Measurements from ENCODE around the gene KIF12.

KIF12 gene

DNA sequence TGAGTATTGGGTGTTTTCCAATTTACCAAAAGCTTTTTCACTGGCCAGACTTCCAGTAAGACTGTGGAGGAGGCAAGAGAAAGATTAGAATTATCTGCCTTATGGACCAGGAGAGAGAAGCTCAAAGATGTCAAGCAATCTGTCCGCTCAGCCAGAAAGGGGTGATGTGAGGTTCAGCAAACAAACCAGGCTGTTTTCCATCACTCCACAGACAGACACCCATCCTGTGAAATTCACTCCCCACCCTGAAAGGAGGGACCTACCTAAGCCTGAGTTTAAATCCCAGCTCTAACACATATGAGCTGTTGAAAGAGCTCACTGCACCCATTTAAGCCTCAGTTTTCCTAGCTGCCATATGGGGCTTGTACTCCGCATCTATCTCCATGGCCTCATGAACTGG, 41.3 kb upstream of the KIF12 start:
- no peak for TF ChIP-seq CTCF (IDR thresholded peaks at IDR 0.05; ENCODE audit: low read depth, low read length, missing control alignments)
- Histone ChIP-seq H3K27me3 (replicated peaks) (peaks cover 31% of the 10 kb centered on the region), H3K4me3 (ENCODE audit: low read depth, low read length) (no peak overlapping the region), H3K36me3 (replicated peaks) (no peaks in the 10 kb centered on the region), H3K27ac (no peak overlapping the region)
- in situ Hi-C loops (cut with HindIII; ENCODE audit: low pct_ligation_motif_present, low sequenced_read_pairs), result no loop called here
- no peak for DNase-seq

GRCh38 chr9:114139071-114139470, 40.0 kb upstream of the KIF12 start:
- H3K27ac ChIP-seq, result no peak overlapping the region
- H3K4me3 ChIP-seq (ENCODE audit: low read depth, low read length), result no peak overlapping the region
- no peak for DNase-seq
- in situ Hi-C loops (cut with HindIII; ENCODE audit: low pct_ligation_motif_present, low sequenced_read_pairs), result no loop called here
- no peaks in the 10 kb centered on the region for H3K36me3 ChIP-seq (replicated peaks)
- no peak for TF ChIP-seq CTCF (IDR thresholded peaks at IDR 0.05; ENCODE audit: low read depth, low read length, missing control alignments)
- H3K27me3 ChIP-seq (replicated peaks), result peaks cover 30% of the 10 kb centered on the region

- in situ Hi-C loops (cut with HindIII; ENCODE audit: low pct_ligation_motif_present, low sequenced_read_pairs), result no loop called here
- no peak for TF ChIP-seq CTCF (IDR thresholded peaks at IDR 0.05; ENCODE audit: low read depth, low read length, missing control alignments)
- Histone ChIP-seq H3K36me3 (replicated peaks) (no peaks in the 10 kb centered on the region), H3K4me3 (ENCODE audit: low read depth, low read length) (no peak overlapping the region), H3K27ac (no peak overlapping the region), H3K27me3 (replicated peaks) (peaks cover 30% of the 10 kb centered on the region)
- DNase-seq, result no peak
These were observed 39.5 kb upstream of the KIF12 start for GRCh38 chr9:114138552-114138971.

- no peaks in the 10 kb centered on the region for H3K36me3 ChIP-seq (replicated peaks)
- DNase-seq, result no peak
- TF ChIP-seq CTCF (IDR thresholded peaks at IDR 0.05; ENCODE audit: low read depth, low read length, missing control alignments), result no peak
- H3K27me3 ChIP-seq (replicated peaks), result peaks cover 30% of the 10 kb centered on the region
- in situ Hi-C loops (cut with HindIII; ENCODE audit: low pct_ligation_motif_present, low sequenced_read_pairs), result no loop called here
- H3K27ac ChIP-seq, result no peak overlapping the region
- no peak overlapping the region for H3K4me3 ChIP-seq (ENCODE audit: low read depth, low read length)
These were observed 38.7 kb upstream of the KIF12 start for GRCh38 chr9:114137831-114138230.

DNA sequence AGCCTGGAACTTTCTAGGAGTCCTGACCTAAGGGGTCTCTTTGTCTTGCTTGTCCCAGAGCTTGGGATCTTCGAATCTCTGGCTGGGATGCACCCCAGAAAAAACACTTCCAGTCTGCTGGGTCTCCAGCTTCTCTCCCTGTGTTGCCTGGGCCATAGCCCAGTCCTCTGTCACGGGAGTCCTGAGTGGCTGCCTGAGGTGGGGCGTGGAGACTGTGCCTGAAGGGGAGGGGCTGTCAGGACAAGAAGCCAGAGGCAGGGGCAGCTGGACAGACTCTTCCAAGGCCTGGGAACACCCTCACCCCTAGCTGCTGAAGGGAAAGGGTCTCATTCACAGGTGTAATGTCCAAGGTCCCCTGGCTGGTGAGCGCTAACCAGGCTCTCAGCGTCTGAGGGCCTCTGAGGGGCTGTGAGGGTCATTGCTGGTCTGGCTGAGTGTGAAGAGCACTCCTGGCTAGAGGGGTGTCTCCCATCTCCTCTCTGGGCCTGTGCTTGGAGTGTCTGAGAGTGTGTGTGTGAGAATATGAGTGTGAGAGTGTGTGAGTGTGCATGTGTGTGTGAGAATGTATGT, 35.8 kb upstream of the KIF12 start:
- TF ChIP-seq CTCF (IDR thresholded peaks at IDR 0.05; ENCODE audit: low read depth, low read length, missing control alignments), result no peak
- H3K27ac ChIP-seq, result no peak overlapping the region
- H3K27me3 ChIP-seq (replicated peaks), result peaks cover 15% of the 10 kb centered on the region
- H3K4me3 ChIP-seq (ENCODE audit: low read depth, low read length), result no peak overlapping the region
- no peak for DNase-seq
- H3K36me3 ChIP-seq (replicated peaks), result no peaks in the 10 kb centered on the region
- in situ Hi-C loops (cut with HindIII; ENCODE audit: low pct_ligation_motif_present, low sequenced_read_pairs), result no loop called here

GRCh38 chr9:114132550-114132918, 33.4 kb upstream of the KIF12 start:
- DNase-seq, result no peak
- Histone ChIP-seq H3K27me3 (replicated peaks) (peaks cover 15% of the 10 kb centered on the region), H3K36me3 (replicated peaks) (no peaks in the 10 kb centered on the region), H3K4me3 (ENCODE audit: low read depth, low read length) (no peak overlapping the region), H3K27ac (no peak overlapping the region)
- in situ Hi-C loops (cut with HindIII; ENCODE audit: low pct_ligation_motif_present, low sequenced_read_pairs), result no loop called here
- TF ChIP-seq CTCF (IDR thresholded peaks at IDR 0.05; ENCODE audit: low read depth, low read length, missing control alignments), result no peak

Measured in brain microvascular endothelial cell (primary cell).